NCI-H345 treated with DMSO at 0.1 percent for 48 hours (cell line): ENCODE data around the gene PIGBOS1.

Experiments
- DNase-seq: peaks from one replicate; lab custom pipeline; 2025; ENCODE audit not compliant: unreplicated experiment; lab: John Stamatoyannopoulos, UW

The PIGBOS1 gene

GRCh38 chr15:55267401-55268175, 51.3 kb downstream of the PIGBOS1 start:
- no peak for DNase-seq
